HCT116 (cell line): ENCODE data around the gene IL17B. TPM values are rescaled to one million over a fixed set of nuclear protein-coding genes. Genes with fewer than 3 reads are reported as not detected.

ENCODE experiments used
- ATAC-seq: fragments of 200-7000 bp; cut with Tn5 transposase; 2 replicates; pipeline ENCODE4 v1.9.1; 2020; ENCODE audit warnings: mild to moderate bottlenecking, moderate library complexity
- BruUV-seq: library from RNA; stranded (reverse); fragments of 400-500 nt; replicated peaks from 2 replicates; lab custom pipeline; 2021; lab: Mats Ljungman, UMichigan
- CTCF ChIA-PET: fragments of 300-600 bp; sonication (Branson Sonifier 250); formaldehyde crosslinking; loops from one replicate; lab custom pipeline; 2021; ENCODE audit warnings: antibody characterized with exemption; lab: Charles Lee
- POLR2A ChIA-PET: fragments of 300-600, 350-600 bp; sonication (Branson Sonifier 250); formaldehyde crosslinking; loops from one replicate; lab custom pipeline; 2021; ENCODE audit warnings: antibody characterized with exemption; lab: Charles Lee
- RAD21 ChIA-PET, 2 experiments: fragments of 300-600 bp; sonication (Branson Sonifier 250); formaldehyde crosslinking; loops; one replicate each; lab custom pipeline; 2023; ENCODE audit warnings: low total read pairs in 2 of 2; ENCODE audit not compliant: uncharacterized antibody in 2 of 2, unreplicated experiment in 2 of 2, low non-redundant PET in 1 of 2; lab: Charles Lee
- DNase-seq: peaks from one replicate; pipeline ENCODE4 v3.0.0-alpha.2; 2010; ENCODE audit warnings: low read depth, low spot score
- H2AFZ ChIP-seq: fragments of 200-600 bp; shearing (Covaris generic), sonication (generic); 2 replicates; pipeline ENCODE4 v1.6.1; 2017; ENCODE audit warnings: low read depth, mixed run types, mixed read lengths, antibody characterized with exemption, low read length; ENCODE audit not compliant: poor library complexity, severe bottlenecking
- H3K27ac ChIP-seq: 2 replicates; pipeline ENCODE4 v1.5.1; 2012; ENCODE audit warnings: low read depth, low read length
- H3K27me3 ChIP-seq: fragments of 200-600 bp; sonication (generic); 2 replicates; pipeline ENCODE4 v1.6.1; 2016; ENCODE audit warnings: mixed run types, low read length, mixed read lengths; ENCODE audit not compliant: insufficient read depth
- H3K36me3 ChIP-seq, 2 experiments: fragments of 200-500 bp in 1 of 2; fragments of 200-600 bp in 1 of 2; sonication (Bioruptor generic) in 1 of 2; sonication (generic) in 1 of 2; 2 replicates each; pipeline versions ENCODE4 v1.5.1 to v1.6.1; 2014 to 2016; ENCODE audit warnings: low read length in 2 of 2, inconsistent platforms in 1 of 2, mixed read lengths in 1 of 2, mixed run types in 1 of 2; ENCODE audit not compliant: insufficient read depth in 2 of 2, control insufficient read depth in 1 of 2
- H3K4me1 ChIP-seq, 2 experiments: fragments of 200-600 bp in 1 of 2; sonication (generic) in 1 of 2; 2 replicates each; pipeline versions ENCODE4 v1.5.1 to v1.6.1; 2012 to 2017; ENCODE audit warnings: low read length in 2 of 2, inconsistent platforms in 1 of 2, mild to moderate bottlenecking in 1 of 2, mixed read lengths in 1 of 2, mixed run types in 1 of 2, moderate library complexity in 1 of 2; ENCODE audit not compliant: insufficient read depth in 2 of 2, control insufficient read depth in 1 of 2
- H3K4me2 ChIP-seq: fragments of 200-600 bp; sonication (generic); 2 replicates; pipeline ENCODE4 v1.6.1; 2017; ENCODE audit warnings: mixed run types, low read length, mixed read lengths
- H3K4me3 ChIP-seq, 2 experiments: fragments of 200-600 bp in 1 of 2; sonication (generic) in 1 of 2; replicated peaks in 1 of 2; 2 replicates each; pipeline ENCODE4 v1.5.1; 2011 to 2016; ENCODE audit warnings: low read length in 2 of 2, control low read depth in 1 of 2, low read depth in 1 of 2, mild to moderate bottlenecking in 1 of 2, mixed read lengths in 1 of 2, mixed run types in 1 of 2
- H3K79me2 ChIP-seq: fragments of 200-600 bp; sonication (generic); 2 replicates; pipeline ENCODE4 v1.6.1; 2017; ENCODE audit warnings: mild to moderate bottlenecking, mixed run types, low read length, moderate library complexity, mixed read lengths; ENCODE audit not compliant: insufficient read depth
- H3K9ac ChIP-seq: fragments of 200-600 bp; sonication (generic); 2 replicates; pipeline ENCODE4 v1.6.1; 2016; ENCODE audit warnings: low read length, mixed read lengths
- H3K9me2 ChIP-seq: fragments of 200-600 bp; sonication (generic), shearing (Covaris generic); 2 replicates; pipeline ENCODE4 v1.6.1; 2017; ENCODE audit warnings: mixed run types, mild to moderate bottlenecking, moderate library complexity; ENCODE audit not compliant: insufficient read depth
- H3K9me3 ChIP-seq, 2 experiments: fragments of 200-500 bp in 1 of 2; fragments of 200-600 bp in 1 of 2; sonication (Bioruptor generic) in 1 of 2; sonication (generic) in 1 of 2; 2 replicates each; pipeline ENCODE4 v1.6.1; 2014 to 2017; ENCODE audit warnings: low read length in 2 of 2, mixed read lengths in 2 of 2, inconsistent platforms in 1 of 2, low read depth in 1 of 2, mild to moderate bottlenecking in 1 of 2, mixed run types in 1 of 2, moderate library complexity in 1 of 2; ENCODE audit not compliant: control insufficient read depth in 1 of 2, insufficient read depth in 1 of 2
- H4K20me1 ChIP-seq: fragments of 200-600 bp; sonication (generic), shearing (Covaris generic); 2 replicates; pipeline ENCODE4 v1.6.1; 2017; ENCODE audit warnings: mixed run types, mild to moderate bottlenecking, moderate library complexity; ENCODE audit not compliant: insufficient read depth
- CBX3 ChIP-seq: IDR thresholded peaks from 2 replicates; pipeline ENCODE4 v1.6.1; 2012; ENCODE audit warnings: low read depth
- CEBPB ChIP-seq: IDR thresholded peaks from 2 replicates; pipeline ENCODE4 v1.6.1; 2012; ENCODE audit warnings: low read depth
- EGR1 ChIP-seq: IDR thresholded peaks from 2 replicates; pipeline ENCODE4 v1.6.1; 2012; ENCODE audit warnings: low read depth
- ELF1 ChIP-seq: IDR thresholded peaks from 2 replicates; pipeline ENCODE4 v1.6.1; 2012; ENCODE audit warnings: low read depth, borderline replicate concordance
- EZH2 ChIP-seq: fragments of 200-600 bp; sonication (generic); IDR thresholded peaks from 2 replicates; pipeline ENCODE4 v1.6.1; 2017; ENCODE audit warnings: antibody characterized with exemption, mixed run types
- EZH2phosphoT487 ChIP-seq: fragments of 200-600 bp; IDR thresholded peaks from 2 replicates; pipeline ENCODE4 v1.6.1; 2018; ENCODE audit warnings: antibody characterized with exemption, borderline replicate concordance
- FOSL1 ChIP-seq: IDR thresholded peaks from 2 replicates; pipeline ENCODE4 v1.6.1; 2012; ENCODE audit warnings: low read depth
- JUND ChIP-seq: IDR thresholded peaks from 2 replicates; pipeline ENCODE4 v1.6.1; 2012
- POLR2A ChIP-seq: IDR thresholded peaks from 2 replicates; pipeline ENCODE4 v1.7.0; 2011; ENCODE audit warnings: borderline replicate concordance; ENCODE audit not compliant: insufficient read depth, insufficient read length; ENCODE audit errors: extremely low read depth
- POLR2AphosphoS5 ChIP-seq: IDR thresholded peaks from 2 replicates; pipeline ENCODE4 v1.6.1; 2011; ENCODE audit warnings: mild to moderate bottlenecking, low read depth, low read length, moderate library complexity
- RAD21 ChIP-seq: IDR thresholded peaks from 2 replicates; pipeline ENCODE4 v1.6.1; 2012; ENCODE audit warnings: low read depth, mild to moderate bottlenecking
- SIN3A ChIP-seq: IDR thresholded peaks from 2 replicates; pipeline ENCODE4 v1.6.1; 2012; ENCODE audit warnings: low read depth
- SP1 ChIP-seq: IDR thresholded peaks from 2 replicates; pipeline ENCODE4 v1.6.1; 2012; ENCODE audit warnings: low read depth
- SRF ChIP-seq: IDR thresholded peaks from 2 replicates; pipeline ENCODE4 v1.6.1; 2012; ENCODE audit warnings: low read depth
- TCF7L2 ChIP-seq: IDR thresholded peaks from 2 replicates; pipeline ENCODE4 v1.7.0; 2011; ENCODE audit warnings: borderline replicate concordance, inconsistent platforms; ENCODE audit not compliant: insufficient read depth, insufficient read length; ENCODE audit errors: extremely low read depth
- YY1 ChIP-seq: IDR thresholded peaks from 2 replicates; pipeline ENCODE4 v1.6.1; 2011; ENCODE audit warnings: low read length, low read depth, moderate library complexity, mild to moderate bottlenecking; ENCODE audit not compliant: insufficient replicate concordance; ENCODE audit errors: extremely low read depth
- ZFX ChIP-seq: fragments of 450-650 bp; IDR thresholded peaks from 2 replicates; pipeline ENCODE4 v1.6.1; 2017
- ZNF274 ChIP-seq: fragments of 200-500 bp; sonication (Bioruptor generic); IDR thresholded peaks from 2 replicates; pipeline ENCODE4 v1.6.1; 2014; ENCODE audit warnings: mild to moderate bottlenecking, low read depth, low read length, inconsistent platforms
- intact Hi-C: fragments of 100-400 bp; cut with micrococcal nuclease; formaldehyde crosslinking; loops from 2 replicates; pipeline ENCODE4 v1.10.0; 2022
- total RNA-seq: library from RNA; stranded (reverse); gene quantifications from one replicate; pipeline ENCODE4 v1.2.1, GENCODE V29; 2021; ENCODE audit not compliant: unreplicated experiment
- TF ChIP-seq, protein P1 (sequence below), 3 experiments: fragments of 200-600 bp in 1 of 3; sonication (generic) in 1 of 3; IDR thresholded peaks in 2 of 3; conservative IDR thresholded peaks in 1 of 3; 2 replicates each; pipeline ENCODE4 v1.5.1; 2012 to 2017; ENCODE audit warnings: low read depth in 2 of 3, low read length in 2 of 3, antibody characterized with exemption in 1 of 3, borderline replicate concordance in 1 of 3, control low read depth in 1 of 3, mild to moderate bottlenecking in 1 of 3, mixed read lengths in 1 of 3, mixed run types in 1 of 3, moderate library complexity in 1 of 3; ENCODE audit not compliant: insufficient read depth in 1 of 3
- TF ChIP-seq, protein P2 (sequence below): IDR thresholded peaks from 2 replicates; pipeline ENCODE4 v1.6.1; 2011; ENCODE audit warnings: mild to moderate bottlenecking, low read length, moderate library complexity; ENCODE audit not compliant: insufficient replicate concordance; ENCODE audit errors: extremely low read depth
- TF ChIP-seq, protein P3 (sequence below): IDR thresholded peaks from 2 replicates; pipeline ENCODE4 v1.6.1; 2012
- TF ChIP-seq, protein P4 (sequence below): IDR thresholded peaks from 2 replicates; pipeline ENCODE4 v1.6.1; 2012

IL17B gene
- total RNA-seq, 1 experiment from 2014 or later = 0.81 TPM

DNA sequence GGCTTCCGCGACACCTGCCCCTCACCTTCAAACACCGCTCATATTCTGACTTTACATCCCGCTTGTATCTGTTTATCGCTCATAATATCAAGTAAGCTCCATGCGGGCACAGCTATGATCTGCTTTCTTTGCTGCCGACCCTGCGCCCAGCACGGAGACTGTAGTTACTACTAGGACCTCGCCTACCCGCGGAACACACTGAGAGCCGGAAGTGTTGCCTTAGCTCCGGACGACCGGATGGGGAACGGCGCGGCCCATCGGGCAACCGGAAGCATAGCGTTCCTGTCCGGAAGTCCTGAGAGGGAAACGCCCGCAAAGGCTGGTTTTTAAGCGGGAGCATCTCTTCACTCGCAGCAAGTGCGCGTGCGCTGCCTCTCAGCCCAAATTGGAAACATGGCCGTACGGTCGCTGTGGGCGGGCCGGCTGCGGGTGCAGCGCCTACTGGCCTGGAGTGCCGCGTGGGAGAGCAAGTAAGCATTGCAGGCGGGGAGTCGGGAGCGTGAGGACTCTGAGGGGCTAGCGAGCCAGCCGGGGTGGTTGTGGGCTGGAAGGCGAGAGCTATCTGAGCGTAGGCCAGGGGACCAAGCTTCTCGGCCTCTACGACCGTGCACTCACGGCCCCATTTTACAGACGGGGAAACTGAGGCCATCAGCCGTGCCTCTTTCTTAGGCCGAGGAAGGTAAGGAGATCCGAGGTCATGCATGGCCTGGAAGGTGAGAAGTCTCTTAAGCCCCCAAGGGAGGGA lies 33.8 kb downstream of the IL17B start, which contains the start of gene GRPEL2:
Gene GRPEL2, plus strand, starts transcription at position 353 of the 745 bp plus-strand sequence. Its CDS starts 41 bp downstream, at position 394.
- Histone ChIP-seq H3K79me2 (peaks cover 49% of the 10 kb centered on the region), H3K4me2 (peak within 1 kb of the TSS; percentile 93), H3K4me3 (peak within 1 kb of the TSS; percentile 94 to 97), H3K4me1 (peaks cover 5 to 11% of the 10 kb centered on the region in 2 experiments; a peak in 3 of 4 replicates), H3K9ac (peak within 1 kb of the TSS; percentile 92), H3K27ac (peak within 1 kb of the TSS; percentile 79), H3K9me2 (no peaks in the 10 kb centered on the region), H2AFZ (peak within 1 kb of the TSS; percentile 66), H3K9me3 (no peaks in the 10 kb centered on the region), H3K27me3 (no peaks in the 10 kb centered on the region), H4K20me1 (no peaks in the 10 kb centered on the region), H3K36me3 (peaks cover 28% of the 10 kb centered on the region in 2 experiments)
- TSS peak; percentile 55 for BruUV-seq
- ChIA-PET POLR2A (interaction anchor here (1.1 to 2.9 kb wide), 4 partner anchors 13 to 216 kb away, joined by 3 to 18 read pairs (median 5); partner anchors contain the start of genes CSNK1A1 and PCYOX1L), CTCF (interaction anchor here (0.9 to 1.6 kb wide), 7 partner anchors 12 to 206 kb away, joined by 3 to 7 read pairs (median 3); partner anchors contain the start of genes CSNK1A1 and PCYOX1L), RAD21 (interaction anchor here in 1 of 2 experiments (1.0 kb wide), 1 partner anchor 24 kb away, joined by 3 read pairs; no protein-coding TSS in a partner anchor)
- DNase-seq (peak; percentile 96), ATAC-seq (peak; percentile 96)
- intact Hi-C loops = loop anchor here (1.0 kb wide), 1 partner anchor 12 kb away; no protein-coding TSS in a partner anchor
- TF ChIP-seq RAD21 (no peak), CEBPB (no peak), TCF7L2 (peak; percentile 44), EZH2 (no peak), EGR1 (no peak), CBX3 (peak; percentile 72), JUND (no peak), ZFX (peak; percentile 85), SP1 (peak; percentile 63), YY1 (peak; percentile 88), ELF1 (peak; percentile 85), POLR2AphosphoS5 (peak; percentile 90), POLR2A (peak; percentile 88), SIN3A (peak; percentile 91), SRF (peak; percentile 87), EZH2phosphoT487 (no peak), FOSL1 (no peak), ZNF274 (no peak)
- TF ChIP-seq, protein P1, sequence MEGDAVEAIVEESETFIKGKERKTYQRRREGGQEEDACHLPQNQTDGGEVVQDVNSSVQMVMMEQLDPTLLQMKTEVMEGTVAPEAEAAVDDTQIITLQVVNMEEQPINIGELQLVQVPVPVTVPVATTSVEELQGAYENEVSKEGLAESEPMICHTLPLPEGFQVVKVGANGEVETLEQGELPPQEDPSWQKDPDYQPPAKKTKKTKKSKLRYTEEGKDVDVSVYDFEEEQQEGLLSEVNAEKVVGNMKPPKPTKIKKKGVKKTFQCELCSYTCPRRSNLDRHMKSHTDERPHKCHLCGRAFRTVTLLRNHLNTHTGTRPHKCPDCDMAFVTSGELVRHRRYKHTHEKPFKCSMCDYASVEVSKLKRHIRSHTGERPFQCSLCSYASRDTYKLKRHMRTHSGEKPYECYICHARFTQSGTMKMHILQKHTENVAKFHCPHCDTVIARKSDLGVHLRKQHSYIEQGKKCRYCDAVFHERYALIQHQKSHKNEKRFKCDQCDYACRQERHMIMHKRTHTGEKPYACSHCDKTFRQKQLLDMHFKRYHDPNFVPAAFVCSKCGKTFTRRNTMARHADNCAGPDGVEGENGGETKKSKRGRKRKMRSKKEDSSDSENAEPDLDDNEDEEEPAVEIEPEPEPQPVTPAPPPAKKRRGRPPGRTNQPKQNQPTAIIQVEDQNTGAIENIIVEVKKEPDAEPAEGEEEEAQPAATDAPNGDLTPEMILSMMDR (IDR thresholded peaks at IDR 0.05 in 2 of 3, conservative IDR thresholded peaks at IDR 0.05 in 1 of 3; ENCODE audit: borderline replicate concordance in 1 of 3, insufficient read depth in 1 of 3, low read depth in 2 of 3, low read length in 2 of 3) = no peak
- TF ChIP-seq, protein P2, sequence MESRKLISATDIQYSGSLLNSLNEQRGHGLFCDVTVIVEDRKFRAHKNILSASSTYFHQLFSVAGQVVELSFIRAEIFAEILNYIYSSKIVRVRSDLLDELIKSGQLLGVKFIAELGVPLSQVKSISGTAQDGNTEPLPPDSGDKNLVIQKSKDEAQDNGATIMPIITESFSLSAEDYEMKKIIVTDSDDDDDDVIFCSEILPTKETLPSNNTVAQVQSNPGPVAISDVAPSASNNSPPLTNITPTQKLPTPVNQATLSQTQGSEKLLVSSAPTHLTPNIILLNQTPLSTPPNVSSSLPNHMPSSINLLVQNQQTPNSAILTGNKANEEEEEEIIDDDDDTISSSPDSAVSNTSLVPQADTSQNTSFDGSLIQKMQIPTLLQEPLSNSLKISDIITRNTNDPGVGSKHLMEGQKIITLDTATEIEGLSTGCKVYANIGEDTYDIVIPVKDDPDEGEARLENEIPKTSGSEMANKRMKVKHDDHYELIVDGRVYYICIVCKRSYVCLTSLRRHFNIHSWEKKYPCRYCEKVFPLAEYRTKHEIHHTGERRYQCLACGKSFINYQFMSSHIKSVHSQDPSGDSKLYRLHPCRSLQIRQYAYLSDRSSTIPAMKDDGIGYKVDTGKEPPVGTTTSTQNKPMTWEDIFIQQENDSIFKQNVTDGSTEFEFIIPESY = no peak
- TF ChIP-seq, protein P3, sequence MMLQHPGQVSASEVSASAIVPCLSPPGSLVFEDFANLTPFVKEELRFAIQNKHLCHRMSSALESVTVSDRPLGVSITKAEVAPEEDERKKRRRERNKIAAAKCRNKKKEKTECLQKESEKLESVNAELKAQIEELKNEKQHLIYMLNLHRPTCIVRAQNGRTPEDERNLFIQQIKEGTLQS = no peak; the same call in 1 of the 2 replicates
- TF ChIP-seq, protein P4, sequence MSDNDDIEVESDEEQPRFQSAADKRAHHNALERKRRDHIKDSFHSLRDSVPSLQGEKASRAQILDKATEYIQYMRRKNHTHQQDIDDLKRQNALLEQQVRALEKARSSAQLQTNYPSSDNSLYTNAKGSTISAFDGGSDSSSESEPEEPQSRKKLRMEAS = peak; percentile 93
